ENCODE measurements around the gene F11. TPM values are rescaled to one million over a fixed set of nuclear protein-coding genes. Genes with fewer than 3 reads are reported as not detected.

The F11 gene
- total and polyA plus RNA-seq, 2 donors (not counting 3 experiments of a cell fraction or from before 2014, with no cell fraction given) = not detected

DNA sequence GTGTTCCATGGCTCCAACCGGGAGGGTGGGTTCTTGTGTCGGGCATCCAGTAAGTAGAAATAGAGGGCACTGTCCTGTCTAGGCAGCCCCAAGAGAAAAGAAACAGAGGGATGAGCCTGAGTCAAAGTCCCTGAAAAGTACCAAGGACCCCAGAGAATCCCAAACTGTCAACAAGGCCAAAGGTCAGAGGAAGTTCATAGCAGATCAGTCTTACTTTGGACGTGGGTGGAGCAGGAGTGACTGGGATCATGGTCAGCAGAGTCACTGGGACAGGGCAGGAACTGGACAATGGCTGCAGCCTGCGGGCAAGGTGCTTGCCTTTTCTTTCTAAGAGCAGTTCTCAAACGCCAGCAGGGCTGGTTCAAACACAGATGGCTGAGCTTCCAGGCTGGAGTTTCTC is 17.3 kb downstream of the F11 start:
- Histone ChIP-seq H3K27ac (ENCODE audit: insufficient read depth, low read depth, low read length) (no peak overlapping the region), H3K9ac (replicated peaks; ENCODE audit: extremely low read depth, insufficient read depth, low read length) (no peak overlapping the region), H3K27me3 (ENCODE audit: control insufficient read depth in 2 of 2, insufficient read depth in 2 of 2, low read length in 2 of 2) (no peaks in the 10 kb centered on the region), H3K9me1 (replicated peaks; ENCODE audit: control insufficient read depth, extremely low read depth, insufficient read depth, low read length) (no peaks in the 10 kb centered on the region), H3K4me1 (ENCODE audit: control insufficient read depth, extremely low read depth, insufficient read depth, low read length) (no peaks in the 10 kb centered on the region), H4K20me1 (replicated peaks; ENCODE audit: control insufficient read depth, extremely low read depth, insufficient read depth, low read length) (no peaks in the 10 kb centered on the region), H3K36me3 (ENCODE audit: control insufficient read depth in 2 of 2, extremely low read depth in 1 of 2, insufficient read depth in 2 of 2, low read length in 2 of 2) (no peaks in the 10 kb centered on the region), H3K4me3 (replicated peaks in 1 of 3; ENCODE audit: insufficient read depth in 1 of 3, low read depth in 1 of 3, low read length in 3 of 3) (no peak overlapping the region), H3K79me2 (ENCODE audit: control insufficient read depth, insufficient read depth, low read length) (no peaks in the 10 kb centered on the region), H2AFZ (ENCODE audit: low read depth, low read length) (no peak overlapping the region), H3K9me3 (replicated peaks; ENCODE audit: control insufficient read depth, insufficient read depth, low read length) (no peaks in the 10 kb centered on the region), H3K4me2 (ENCODE audit: insufficient read depth, low read length) (no peak overlapping the region)
- BruUV-seq (replicated peaks) = no TSS peak
- intact Hi-C loops (cut with micrococcal nuclease) = no loop called here
- dilution Hi-C loops (cut with MboI; ENCODE audit: extremely low pct_ligation_motif_present, low sequenced_read_pairs) = no loop called here
- POLR2A ChIA-PET = no interaction called here
- CTCF ChIA-PET = no interaction called here
- FAIRE-seq (no peak), DNase-seq (ENCODE audit: low read depth, low spot score) (no peak)
- TF ChIP-seq CTCF (IDR thresholded peaks at IDR 0.05; ENCODE audit: extremely low read depth in 1 of 2, insufficient read depth in 1 of 2, low read depth in 1 of 2, low read length in 2 of 2) = no peak

- H4K20me1 ChIP-seq (replicated peaks; ENCODE audit: control insufficient read depth, extremely low read depth, insufficient read depth, low read length) = no peaks in the 10 kb centered on the region
- intact Hi-C loops (cut with micrococcal nuclease) (no loop called here), dilution Hi-C loops (cut with MboI; ENCODE audit: extremely low pct_ligation_motif_present, low sequenced_read_pairs) (no loop called here)
- POLR2A ChIA-PET = no interaction called here
- DNase-seq (ENCODE audit: low read depth, low spot score) (no peak), FAIRE-seq (no peak)
- no peak overlapping the region for H3K4me3 ChIP-seq (replicated peaks in 1 of 3; ENCODE audit: insufficient read depth in 1 of 3, low read depth in 1 of 3, low read length in 3 of 3)
- no peaks in the 10 kb centered on the region for H3K4me1 ChIP-seq (ENCODE audit: control insufficient read depth, extremely low read depth, insufficient read depth, low read length)
- H3K9ac ChIP-seq (replicated peaks; ENCODE audit: extremely low read depth, insufficient read depth, low read length) = no peak overlapping the region
- no peaks in the 10 kb centered on the region for H3K9me1 ChIP-seq (replicated peaks; ENCODE audit: control insufficient read depth, extremely low read depth, insufficient read depth, low read length)
- CTCF ChIA-PET = no interaction called here
- no peaks in the 10 kb centered on the region for H3K9me3 ChIP-seq (replicated peaks; ENCODE audit: control insufficient read depth, insufficient read depth, low read length)
- no peak overlapping the region for H3K4me2 ChIP-seq (ENCODE audit: insufficient read depth, low read length)
- H3K36me3 ChIP-seq (ENCODE audit: control insufficient read depth in 2 of 2, extremely low read depth in 1 of 2, insufficient read depth in 2 of 2, low read length in 2 of 2) = no peaks in the 10 kb centered on the region
- H3K27ac ChIP-seq (ENCODE audit: insufficient read depth, low read depth, low read length) = no peak overlapping the region
- TF ChIP-seq POLR2AphosphoS5 (IDR thresholded peaks at IDR 0.05; ENCODE audit: insufficient read depth, low read depth, low read length) = no peak
- TF ChIP-seq JUN (IDR thresholded peaks at IDR 0.05; ENCODE audit: borderline replicate concordance, insufficient read depth, insufficient read length, low read depth) = no peak
- TF ChIP-seq, protein P1, sequence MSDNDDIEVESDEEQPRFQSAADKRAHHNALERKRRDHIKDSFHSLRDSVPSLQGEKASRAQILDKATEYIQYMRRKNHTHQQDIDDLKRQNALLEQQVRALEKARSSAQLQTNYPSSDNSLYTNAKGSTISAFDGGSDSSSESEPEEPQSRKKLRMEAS (IDR thresholded peaks at IDR 0.05; ENCODE audit: insufficient read depth, insufficient read length) = no peak
- no peak for TF ChIP-seq FOS (IDR thresholded peaks at IDR 0.05; ENCODE audit: borderline replicate concordance, insufficient read depth, low read length)
- TF ChIP-seq CTCF (IDR thresholded peaks at IDR 0.05; ENCODE audit: extremely low read depth in 1 of 2, insufficient read depth in 1 of 2, low read depth in 1 of 2, low read length in 2 of 2) = no peak
- TF ChIP-seq POLR2A (IDR thresholded peaks at IDR 0.05; ENCODE audit: low read depth, low read length) = no peak
- no peak for TF ChIP-seq GATA2 (IDR thresholded peaks at IDR 0.05; ENCODE audit: insufficient read depth, insufficient read length, low read depth, low read length)
- no peak for TF ChIP-seq MYC (IDR thresholded peaks at IDR 0.05; ENCODE audit: low read depth, low read length)
- TF ChIP-seq EZH2 (IDR thresholded peaks at IDR 0.05; ENCODE audit: borderline replicate concordance, low read depth, low read length, severe bottlenecking) = no peak
- H2AFZ ChIP-seq (ENCODE audit: low read depth, low read length) = no peak overlapping the region
- no peaks in the 10 kb centered on the region for H3K27me3 ChIP-seq (ENCODE audit: control insufficient read depth in 2 of 2, insufficient read depth in 2 of 2, low read length in 2 of 2)
- BruUV-seq (replicated peaks) = no TSS peak
- H3K79me2 ChIP-seq (ENCODE audit: control insufficient read depth, insufficient read depth, low read length) = no peaks in the 10 kb centered on the region
Observed at GRCh38 chr4:186285147-186285546, 19.2 kb downstream of the F11 start.
